ENCODE data around the gene ITM2B. TPM values are rescaled to one million over a fixed set of nuclear protein-coding genes. Genes with fewer than 3 reads are reported as not detected.

The ITM2B gene
- total RNA-seq, 2 donors from 2014 or later, result 425 to 605 TPM

GRCh38 chr13:48249018-48249417, 16.0 kb downstream of the ITM2B start:
- no peak for DNase-seq (ENCODE audit: low spot score)
- intact Hi-C loops (cut with DNase I), result no loop called here

GRCh38 chr13:48251611-48252081, 18.6 kb downstream of the ITM2B start:
- intact Hi-C loops (cut with DNase I), result no loop called here
- DNase-seq (ENCODE audit: low spot score), result no peak

- intact Hi-C loops (cut with DNase I), result no loop called here
- no peak for DNase-seq (ENCODE audit: low spot score)
Observed at GRCh38 chr13:48252176-48252575, 19.2 kb downstream of the ITM2B start.

GRCh38 chr13:48253849-48254248, 20.8 kb downstream of the ITM2B start:
- intact Hi-C loops (cut with DNase I), result no loop called here
- DNase-seq (ENCODE audit: low spot score), result no peak

GRCh38 chr13:48255090-48255489, 22.1 kb downstream of the ITM2B start:
- DNase-seq (ENCODE audit: low spot score), result no peak
- intact Hi-C loops (cut with DNase I), result no loop called here

- intact Hi-C loops (cut with DNase I), result no loop called here
- DNase-seq (ENCODE audit: low spot score), result no peak
Observed at GRCh38 chr13:48255954-48256353, 22.9 kb downstream of the ITM2B start.

GRCh38 chr13:48258002-48258401, 25.0 kb downstream of the ITM2B start:
- intact Hi-C loops (cut with DNase I), result no loop called here
- no peak for DNase-seq (ENCODE audit: low spot score)

GRCh38 chr13:48258430-48258829, 25.4 kb downstream of the ITM2B start:
- intact Hi-C loops (cut with DNase I), result no loop called here
- DNase-seq (ENCODE audit: low spot score), result no peak

- DNase-seq (ENCODE audit: low spot score), result no peak
- intact Hi-C loops (cut with DNase I), result no loop called here
Observed at GRCh38 chr13:48260970-48261369, 28.0 kb downstream of the ITM2B start.

- intact Hi-C loops (cut with DNase I), result no loop called here
- no peak for DNase-seq (ENCODE audit: low spot score)
Observed at GRCh38 chr13:48263196-48263595, 30.2 kb downstream of the ITM2B start.

GRCh38 chr13:48264058-48264457, 31.1 kb downstream of the ITM2B start:
- intact Hi-C loops (cut with DNase I), result no loop called here
- no peak for DNase-seq (ENCODE audit: low spot score)

- intact Hi-C loops (cut with DNase I), result no loop called here
- no peak for DNase-seq (ENCODE audit: low spot score)
Observed at GRCh38 chr13:48265217-48265815, 32.3 kb downstream of the ITM2B start.

- intact Hi-C loops (cut with DNase I), result no loop called here
Observed at GRCh38 chr13:48266150-48266549, 33.1 kb downstream of the ITM2B start.

GRCh38 chr13:48266701-48267639, 34.0 kb downstream of the ITM2B start:
- no peak for DNase-seq (ENCODE audit: low spot score)
- intact Hi-C loops (cut with DNase I), result no loop called here

More at GRCh38 chr13:48266150-48266549, 33.1 kb downstream of the ITM2B start:
- no peak for DNase-seq (ENCODE audit: low spot score)

GRCh38 chr13:48268019-48268418, 35.0 kb downstream of the ITM2B start:
- no peak for DNase-seq (ENCODE audit: low spot score)
- intact Hi-C loops (cut with DNase I), result no loop called here

- intact Hi-C loops (cut with DNase I), result no loop called here
- no peak for DNase-seq (ENCODE audit: low spot score)
Observed at GRCh38 chr13:48273346-48273745, 40.3 kb downstream of the ITM2B start.

GRCh38 chr13:48275507-48275906, 42.5 kb downstream of the ITM2B start:
- intact Hi-C loops (cut with DNase I), result no loop called here

GRCh38 chr13:48278806-48279205, 45.8 kb downstream of the ITM2B start:
- intact Hi-C loops (cut with DNase I), result no loop called here
- no peak for DNase-seq (ENCODE audit: low spot score)

More at GRCh38 chr13:48275507-48275906, 42.5 kb downstream of the ITM2B start:
- DNase-seq (ENCODE audit: low spot score), result no peak

GRCh38 chr13:48281556-48281955, 48.5 kb downstream of the ITM2B start:
- intact Hi-C loops (cut with DNase I), result no loop called here
- DNase-seq (ENCODE audit: low spot score), result no peak

- intact Hi-C loops (cut with DNase I), result no loop called here
Observed at GRCh38 chr13:48291730-48292129, 58.7 kb downstream of the ITM2B start.

GRCh38 chr13:48292650-48293049, 59.6 kb downstream of the ITM2B start:
- intact Hi-C loops (cut with DNase I), result no loop called here

More at GRCh38 chr13:48291730-48292129, 58.7 kb downstream of the ITM2B start:
- no peak for DNase-seq (ENCODE audit: low spot score)

More at GRCh38 chr13:48292650-48293049, 59.6 kb downstream of the ITM2B start:
- no peak for DNase-seq (ENCODE audit: low spot score)
